GM10847 (cell line): Measurements from ENCODE around the gene GRM2.

Experiments used
- POLR2A ChIP-seq: IDR thresholded peaks from 2 replicates; pipeline ENCODE4 v1.6.1; 2011; ENCODE audit not compliant: insufficient read length; ENCODE audit errors: extremely low read depth

GRM2 gene

DNA sequence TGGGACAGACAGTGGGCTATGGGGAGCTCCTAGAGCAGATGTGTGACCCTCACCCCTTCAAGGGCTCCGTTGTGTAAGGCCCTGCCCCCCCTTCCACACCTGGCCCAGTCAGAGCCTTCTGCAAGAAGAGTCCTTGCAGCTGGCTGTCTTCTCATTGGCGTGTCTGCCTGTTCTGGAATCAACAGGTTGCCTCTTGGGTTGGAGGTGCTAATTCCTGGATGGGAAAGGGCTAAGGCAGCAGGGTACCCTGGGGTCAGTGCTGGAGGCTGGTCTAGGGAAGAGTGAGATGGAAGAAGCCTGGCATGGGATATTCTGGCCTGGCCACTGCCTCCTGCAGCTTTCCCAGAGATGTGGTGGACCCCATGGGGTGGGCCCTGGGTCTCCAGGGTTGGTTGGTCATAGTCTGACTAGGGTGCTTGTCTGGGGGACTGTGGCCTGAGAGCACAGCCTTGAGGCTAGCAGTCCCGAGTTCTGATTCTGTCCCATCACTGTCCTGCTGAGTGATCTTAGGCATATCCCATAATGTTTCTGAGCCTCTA is 30.7 kb upstream of the GRM2 start:
- no peak for TF ChIP-seq POLR2A

DNA sequence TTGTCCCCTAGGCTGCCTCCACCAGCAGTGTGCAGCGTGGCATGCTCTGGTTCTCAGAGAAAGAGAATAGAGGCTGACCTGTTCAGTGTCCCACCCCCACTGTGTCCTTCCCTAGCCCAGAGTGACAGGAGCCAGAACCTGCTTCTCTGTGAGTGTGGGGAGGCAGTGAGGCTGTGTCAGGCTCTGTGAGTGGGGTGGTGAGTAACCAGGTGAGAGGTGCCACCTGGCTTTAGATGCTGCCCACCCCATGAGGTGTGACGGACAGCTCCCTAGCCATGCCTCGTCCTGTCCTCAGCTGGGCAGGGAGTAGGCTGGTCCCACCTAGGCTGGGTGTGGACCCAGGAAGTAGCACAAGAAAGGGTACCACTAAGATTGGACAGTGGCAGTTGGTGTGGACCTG is 29.5 kb upstream of the GRM2 start:
- no peak for TF ChIP-seq POLR2A

DNA sequence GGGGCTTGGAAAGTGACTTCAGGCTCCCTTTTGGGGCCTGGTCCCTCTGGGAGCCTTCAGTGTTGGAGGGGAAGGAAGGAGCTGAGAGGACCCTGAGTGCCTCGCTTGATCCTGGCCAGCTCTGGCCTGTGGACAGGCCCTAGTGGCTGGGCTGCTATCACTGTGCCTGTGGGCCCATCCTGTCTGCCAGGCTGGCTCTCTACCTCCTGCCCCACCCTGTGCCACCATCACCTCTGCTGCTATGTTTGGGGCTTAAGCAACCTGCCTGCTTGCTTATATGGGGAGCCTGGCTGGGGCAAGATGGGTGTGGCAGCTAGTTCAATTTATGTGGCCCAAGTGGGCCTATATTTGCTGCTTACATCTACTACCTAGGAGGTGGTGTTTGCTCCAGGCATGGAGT is 28.7 kb upstream of the GRM2 start:
- no peak for TF ChIP-seq POLR2A

DNA sequence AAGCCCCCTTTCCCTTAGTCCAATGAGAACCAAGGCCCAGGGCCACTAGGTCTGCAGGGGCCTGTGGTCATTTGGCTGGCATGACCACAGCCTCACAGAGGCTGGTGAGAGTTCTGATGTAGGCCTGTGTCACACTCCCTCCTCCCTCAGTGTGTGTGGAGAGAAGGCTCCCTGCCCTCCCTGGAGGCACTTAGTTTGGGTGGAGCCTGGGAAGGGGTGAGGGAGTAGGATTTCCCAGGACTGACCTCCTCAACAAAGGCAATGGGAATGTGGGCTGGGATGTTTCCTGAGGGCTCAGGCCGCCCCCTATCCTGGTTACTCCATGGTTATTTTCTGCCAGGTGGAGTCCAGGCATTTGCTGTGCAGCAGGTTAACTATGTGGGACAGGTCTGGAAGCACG is 28.2 kb upstream of the GRM2 start:
- TF ChIP-seq POLR2A, result no peak

DNA sequence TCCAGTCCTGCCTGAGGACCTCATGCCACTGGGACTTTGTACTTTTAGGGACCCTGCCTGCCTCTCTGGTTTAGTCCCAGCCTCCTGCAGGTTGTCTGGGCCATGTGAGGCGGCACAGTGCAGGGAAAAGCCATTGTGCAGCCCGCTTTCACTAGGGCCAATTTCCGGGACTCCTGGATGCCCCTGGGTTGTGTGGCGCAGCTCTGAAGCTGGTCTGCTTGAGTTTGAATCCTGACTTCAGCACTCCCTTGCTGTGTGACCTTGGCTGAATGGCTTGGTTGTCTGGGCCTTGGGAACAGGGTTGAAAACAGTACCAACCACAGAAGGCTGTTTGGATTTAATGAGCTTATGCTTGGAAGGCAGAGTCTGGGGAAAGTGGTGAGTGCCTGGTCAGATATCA is 27.6 kb upstream of the GRM2 start:
- no peak for TF ChIP-seq POLR2A

DNA sequence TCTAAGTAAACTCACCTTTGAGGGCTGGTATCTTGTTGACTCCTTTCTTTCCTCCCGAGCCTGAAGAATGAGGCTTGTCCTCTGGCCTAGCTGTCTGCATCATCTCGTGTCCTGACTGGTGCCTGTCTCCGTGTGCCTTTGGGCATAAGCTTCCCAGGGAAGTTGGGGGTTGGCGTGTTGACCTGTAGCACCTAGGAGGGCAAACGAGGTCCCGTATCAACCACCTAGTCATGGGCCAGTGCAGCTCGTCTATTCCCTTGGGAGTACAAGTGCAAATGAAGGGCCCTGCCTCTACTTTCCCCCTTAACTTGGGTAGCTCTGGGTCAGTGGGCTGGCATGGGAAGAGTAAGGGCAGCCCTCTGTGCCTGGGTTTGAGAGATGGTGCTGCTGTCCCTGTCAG is 27.1 kb upstream of the GRM2 start:
- no peak for TF ChIP-seq POLR2A

DNA sequence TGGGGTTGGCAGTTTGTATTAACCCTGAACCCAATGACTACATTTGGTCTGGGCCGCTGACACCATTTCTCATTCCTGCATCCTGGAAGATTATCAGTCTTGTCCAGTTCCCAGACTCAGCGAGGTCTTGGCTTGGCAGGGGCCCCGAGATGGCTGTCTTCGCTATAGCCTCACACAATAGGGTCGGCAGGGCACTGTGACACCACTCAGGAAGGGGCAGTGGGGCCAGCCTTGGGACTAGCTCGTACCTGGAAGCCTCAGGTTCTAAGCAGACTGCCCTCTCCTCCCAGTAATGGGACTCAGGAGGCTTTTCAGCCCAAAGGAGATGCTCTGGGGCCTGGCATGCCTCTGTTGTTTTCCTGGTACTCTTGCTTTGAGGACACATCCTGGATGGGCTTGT is 26.7 kb upstream of the GRM2 start:
- TF ChIP-seq POLR2A, result no peak

DNA sequence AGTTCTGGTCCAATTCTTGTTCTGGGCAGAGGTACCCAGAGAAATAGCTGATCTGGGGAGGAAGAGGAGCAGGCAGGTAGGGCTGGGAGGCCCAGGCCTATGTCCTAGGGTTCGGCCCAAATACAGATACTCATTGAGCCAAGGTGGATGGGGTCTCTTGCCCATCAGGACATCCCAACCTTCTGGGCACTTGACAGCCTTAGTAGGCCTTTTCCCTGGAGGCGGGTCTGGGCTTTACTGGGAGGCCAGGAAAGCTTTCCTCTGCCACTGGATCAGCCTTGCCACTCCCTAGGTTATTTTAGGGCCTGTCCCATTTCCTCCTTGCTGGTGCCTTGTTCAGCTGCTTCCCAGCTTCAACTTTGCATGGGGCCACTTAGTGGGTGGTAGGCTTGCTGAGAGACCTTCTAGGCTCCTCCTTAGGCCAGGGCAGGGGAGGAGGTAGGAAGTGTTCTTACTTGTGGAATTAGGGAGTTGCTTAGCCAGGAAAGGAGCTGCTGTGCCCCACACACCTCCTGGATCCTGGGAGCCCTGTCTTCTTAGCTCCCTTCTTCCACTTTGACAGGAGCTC is 26.1 kb upstream of the GRM2 start:
- TF ChIP-seq POLR2A, result no peak

DNA sequence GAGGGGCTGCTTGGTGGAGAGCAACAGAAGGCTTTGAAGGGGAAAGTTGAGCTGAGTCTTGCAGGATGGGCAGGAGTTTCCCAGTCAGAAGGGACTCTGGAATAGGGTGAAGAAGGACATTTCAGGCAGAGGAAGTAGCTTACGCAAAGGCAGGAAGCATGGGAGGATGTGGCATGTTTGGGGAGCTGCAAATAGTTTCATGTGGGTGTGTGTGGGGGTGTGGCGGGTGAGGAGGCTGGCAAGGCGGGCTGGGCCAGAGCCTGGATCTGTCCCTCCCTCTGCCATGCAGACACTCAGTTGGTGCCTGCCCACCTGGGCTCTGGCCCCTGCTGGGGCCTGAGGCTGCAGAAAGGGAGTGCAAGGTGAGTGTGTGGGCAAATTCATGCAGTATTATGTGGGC is 25.4 kb upstream of the GRM2 start:
- no peak for TF ChIP-seq POLR2A

DNA sequence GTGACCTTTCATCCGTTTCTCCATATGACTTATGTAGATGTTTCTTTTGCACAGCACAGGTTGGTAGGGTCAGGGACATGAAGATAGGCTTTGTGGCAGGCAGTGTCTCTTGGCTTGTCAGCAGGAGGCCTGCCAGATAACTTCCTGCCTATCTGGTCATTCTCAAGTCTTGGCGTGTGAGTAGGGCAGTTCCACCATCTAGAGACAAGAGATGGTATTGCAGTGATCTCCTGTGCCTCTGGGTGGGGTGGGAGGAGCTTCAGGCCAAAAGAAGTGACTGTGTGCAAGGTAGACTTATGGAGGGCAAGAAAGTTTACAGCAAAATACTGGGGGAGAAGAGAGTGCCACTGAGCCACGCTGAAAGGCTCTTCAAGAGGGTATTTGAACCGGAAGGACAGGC is 24.8 kb upstream of the GRM2 start:
- no peak for TF ChIP-seq POLR2A

DNA sequence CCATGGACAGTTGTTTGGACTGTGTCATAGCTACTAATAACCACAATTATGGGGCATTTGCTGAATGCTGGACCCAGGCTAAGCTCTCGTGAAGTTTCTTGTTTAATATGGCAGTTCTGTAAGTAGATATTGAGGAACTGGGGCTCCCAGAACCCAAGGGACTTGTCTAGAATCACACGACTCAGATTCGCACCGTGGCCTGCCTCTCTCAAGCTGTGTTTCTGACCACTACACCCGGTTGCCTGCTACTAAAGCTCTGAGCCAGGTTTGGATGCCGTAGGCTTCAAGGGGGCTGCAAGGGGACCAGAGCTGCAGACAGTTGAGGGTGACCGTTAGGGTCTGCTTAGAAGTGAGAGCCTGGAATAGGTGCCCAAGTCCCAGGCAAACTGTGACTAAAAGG is 24.3 kb upstream of the GRM2 start:
- TF ChIP-seq POLR2A, result no peak

DNA sequence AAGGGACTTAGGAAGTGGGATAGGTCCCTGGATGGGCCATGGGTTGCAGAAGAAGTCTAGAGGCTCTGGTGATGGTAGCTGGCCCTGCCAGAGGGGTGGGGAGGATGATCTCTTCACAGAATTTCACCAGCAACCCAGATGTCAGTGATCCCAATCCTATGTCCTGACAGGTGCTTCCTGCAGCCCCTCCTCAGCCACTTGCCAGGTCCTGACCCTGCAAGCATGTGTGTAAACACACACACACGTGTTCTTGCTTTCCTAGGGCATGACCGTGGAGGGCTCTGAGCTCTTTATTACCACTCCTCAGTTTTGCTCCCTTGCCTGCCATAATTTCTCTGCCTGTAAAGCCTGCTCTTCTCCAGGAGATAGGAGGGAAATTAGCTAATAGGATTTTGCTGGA is 23.3 kb upstream of the GRM2 start:
- TF ChIP-seq POLR2A, result no peak

DNA sequence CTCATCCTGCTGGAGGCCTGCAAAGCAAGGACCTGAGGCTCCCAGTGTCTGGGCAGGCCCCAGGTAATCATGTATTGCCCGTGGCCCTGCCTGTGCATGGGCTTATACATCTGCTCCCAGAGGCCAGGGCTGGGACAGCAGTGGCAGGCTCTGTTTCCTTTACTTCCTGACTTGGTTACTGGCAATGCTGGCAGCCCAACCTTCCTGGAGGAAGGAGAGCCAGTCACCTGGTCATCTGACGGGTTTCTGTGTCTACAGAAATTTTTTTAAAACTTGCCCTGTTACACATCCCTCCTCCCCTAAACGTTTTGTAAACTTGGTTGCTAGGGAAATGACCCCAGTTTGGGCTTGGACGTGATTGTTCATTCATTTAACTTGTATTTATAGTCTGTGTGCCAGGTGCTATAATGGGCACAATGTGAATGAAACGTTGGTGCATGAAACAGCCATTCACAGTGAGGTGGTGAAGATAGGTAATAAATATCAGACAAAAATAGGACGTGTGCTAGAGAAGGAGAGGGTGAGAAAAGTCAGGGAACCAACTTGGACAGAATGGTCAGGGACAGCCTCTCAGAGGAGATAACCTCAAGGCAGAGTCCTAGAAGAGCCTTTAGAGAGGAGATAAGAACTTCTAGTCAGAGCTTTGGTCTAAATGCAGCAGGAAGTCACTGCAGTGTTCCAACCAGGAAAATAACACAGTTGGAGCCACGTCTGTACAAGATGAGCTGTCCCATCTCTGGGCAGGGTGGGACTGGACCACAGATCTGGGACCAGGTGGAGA is 21.7 kb upstream of the GRM2 start:
- no peak for TF ChIP-seq POLR2A

DNA sequence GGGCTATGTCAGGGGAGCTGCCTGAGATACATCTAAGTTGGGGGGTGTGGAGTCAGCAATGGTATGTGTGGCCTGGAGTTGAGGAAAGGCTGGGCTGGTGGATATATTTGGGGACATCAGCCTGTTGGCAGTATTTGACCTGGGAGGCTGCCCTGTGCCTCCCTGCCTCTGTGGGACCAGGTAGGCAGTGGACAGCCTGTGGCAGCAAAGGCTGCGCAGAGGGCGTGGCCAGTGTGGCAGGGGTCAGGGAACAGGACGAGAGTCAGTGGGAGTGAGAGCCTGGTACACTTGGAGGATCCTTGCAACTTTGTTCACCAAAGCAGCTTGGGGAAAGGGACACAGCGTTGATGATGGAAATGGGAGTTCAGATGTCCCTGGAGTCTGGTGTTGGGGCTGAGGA is 20.8 kb upstream of the GRM2 start:
- no peak for TF ChIP-seq POLR2A

DNA sequence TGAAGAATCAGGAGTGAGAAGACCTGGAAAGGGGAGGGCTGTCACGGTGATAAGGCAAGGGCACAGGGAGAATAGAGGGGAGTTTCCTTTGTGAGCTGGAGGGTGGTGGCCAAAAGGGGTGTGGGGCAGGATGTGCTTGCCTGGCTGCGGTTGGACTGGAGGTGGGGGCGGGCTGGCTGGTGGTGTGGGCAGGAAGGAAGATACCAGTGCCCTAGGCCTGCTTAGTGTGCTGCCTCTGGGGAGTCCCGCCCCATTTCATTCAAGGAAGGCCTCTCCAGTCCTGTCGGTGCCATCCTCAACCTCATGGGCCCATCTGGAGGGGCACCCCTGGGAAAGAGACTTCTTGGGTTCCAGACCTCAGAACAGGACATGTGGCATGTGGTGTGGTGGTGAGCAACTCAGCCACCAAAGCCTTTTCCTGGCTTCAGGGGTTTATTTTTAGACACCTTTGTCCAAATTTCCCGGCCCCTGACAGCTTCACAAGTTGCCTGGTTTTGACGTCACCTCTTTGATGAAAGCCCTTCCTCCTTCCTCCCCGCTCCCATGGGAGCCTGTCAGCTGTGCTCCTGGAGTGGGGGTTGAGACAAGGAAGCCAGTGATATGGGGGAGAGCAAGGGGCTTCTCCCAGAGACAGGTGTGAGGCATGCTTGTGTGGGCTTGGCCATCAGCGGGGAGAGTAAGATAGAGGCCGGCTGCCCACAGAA is 20.2 kb upstream of the GRM2 start:
- TF ChIP-seq POLR2A, result no peak

DNA sequence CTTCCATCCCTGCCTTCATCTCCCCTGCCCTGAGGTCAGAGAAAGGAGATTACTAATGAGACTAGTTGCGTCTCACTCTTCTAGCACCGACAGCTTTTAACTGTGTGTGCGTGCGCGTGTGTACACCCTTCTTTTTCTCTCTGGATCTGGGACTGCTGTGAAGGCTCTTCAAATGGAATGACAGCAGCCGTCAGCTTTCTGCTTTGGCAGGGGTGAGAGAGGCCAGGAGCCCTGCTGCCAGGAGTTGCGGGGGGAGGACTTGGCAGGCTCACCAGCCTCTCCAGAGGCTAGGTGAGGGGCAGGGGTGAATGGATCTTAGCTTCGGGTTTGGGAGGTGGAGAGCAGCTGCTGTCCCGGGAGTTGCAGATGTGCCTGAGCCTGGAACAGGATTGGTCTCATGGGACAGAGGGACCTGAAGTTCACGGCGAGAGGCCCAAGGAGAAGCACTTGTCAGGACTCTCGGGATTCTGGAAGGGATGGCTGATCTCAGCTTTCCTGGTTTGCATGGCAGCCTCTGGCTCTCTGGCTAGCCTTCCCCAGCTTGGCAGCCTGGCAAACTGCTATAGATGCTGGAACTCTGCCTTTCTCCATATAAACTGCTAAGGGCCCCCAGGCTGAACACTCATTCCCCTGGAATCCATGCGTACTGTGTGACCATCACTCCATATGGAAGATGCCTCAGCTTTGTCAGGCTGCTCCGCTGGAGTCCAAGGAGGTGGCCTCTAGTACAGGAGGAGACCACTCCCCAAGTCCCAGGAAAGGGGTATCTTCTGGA is 19.2 kb upstream of the GRM2 start:
- TF ChIP-seq POLR2A, result no peak

DNA sequence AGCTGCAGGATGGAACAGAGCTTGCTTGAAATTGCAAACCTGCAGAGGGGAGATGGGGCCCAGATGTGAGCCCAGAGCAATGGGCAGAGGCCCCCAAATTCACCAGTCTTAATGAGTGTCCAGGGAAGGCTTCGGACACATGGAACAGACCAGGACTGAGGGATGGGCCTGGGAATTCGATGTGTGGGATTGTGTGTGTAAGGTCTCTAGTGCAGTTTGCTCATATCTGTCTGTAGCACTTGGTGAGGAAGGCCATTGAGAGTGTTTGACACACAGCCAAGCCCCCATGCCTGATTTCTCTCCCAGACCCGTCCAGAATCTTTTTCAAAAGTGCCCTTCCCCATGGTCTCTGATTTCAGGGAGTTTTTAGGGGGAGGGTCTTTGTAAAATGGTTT is 18.7 kb upstream of the GRM2 start:
- TF ChIP-seq POLR2A, result no peak
